ENCODE data around the gene CENPK.

DNA sequence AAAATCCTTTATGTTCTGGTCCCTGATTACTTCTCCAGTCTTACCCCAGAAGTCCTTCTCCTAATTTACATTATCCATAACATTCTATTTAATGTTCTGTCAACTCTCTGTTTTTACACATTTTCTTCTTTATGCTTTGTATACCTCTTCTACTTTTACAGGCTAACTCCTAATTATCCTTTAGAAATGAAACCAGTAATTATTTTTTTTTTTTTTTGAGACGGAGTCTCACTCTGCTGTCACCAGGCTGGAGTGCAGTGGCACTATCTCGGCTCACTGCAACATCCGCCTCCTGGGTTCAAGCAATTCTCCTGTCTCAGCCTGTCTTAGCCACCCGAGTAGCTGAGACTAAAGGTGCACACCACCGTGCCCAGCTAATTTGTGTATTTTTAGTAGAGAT lies 9.0 kb downstream of the CENPK start:
- TF ChIP-seq POLR2AphosphoS5 (IDR thresholded peaks at IDR 0.05; ENCODE audit: low read depth, low read length): no peak
- TF ChIP-seq, protein P1, sequence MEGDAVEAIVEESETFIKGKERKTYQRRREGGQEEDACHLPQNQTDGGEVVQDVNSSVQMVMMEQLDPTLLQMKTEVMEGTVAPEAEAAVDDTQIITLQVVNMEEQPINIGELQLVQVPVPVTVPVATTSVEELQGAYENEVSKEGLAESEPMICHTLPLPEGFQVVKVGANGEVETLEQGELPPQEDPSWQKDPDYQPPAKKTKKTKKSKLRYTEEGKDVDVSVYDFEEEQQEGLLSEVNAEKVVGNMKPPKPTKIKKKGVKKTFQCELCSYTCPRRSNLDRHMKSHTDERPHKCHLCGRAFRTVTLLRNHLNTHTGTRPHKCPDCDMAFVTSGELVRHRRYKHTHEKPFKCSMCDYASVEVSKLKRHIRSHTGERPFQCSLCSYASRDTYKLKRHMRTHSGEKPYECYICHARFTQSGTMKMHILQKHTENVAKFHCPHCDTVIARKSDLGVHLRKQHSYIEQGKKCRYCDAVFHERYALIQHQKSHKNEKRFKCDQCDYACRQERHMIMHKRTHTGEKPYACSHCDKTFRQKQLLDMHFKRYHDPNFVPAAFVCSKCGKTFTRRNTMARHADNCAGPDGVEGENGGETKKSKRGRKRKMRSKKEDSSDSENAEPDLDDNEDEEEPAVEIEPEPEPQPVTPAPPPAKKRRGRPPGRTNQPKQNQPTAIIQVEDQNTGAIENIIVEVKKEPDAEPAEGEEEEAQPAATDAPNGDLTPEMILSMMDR (IDR thresholded peaks at IDR 0.05): no peak
- TF ChIP-seq, protein P2, sequence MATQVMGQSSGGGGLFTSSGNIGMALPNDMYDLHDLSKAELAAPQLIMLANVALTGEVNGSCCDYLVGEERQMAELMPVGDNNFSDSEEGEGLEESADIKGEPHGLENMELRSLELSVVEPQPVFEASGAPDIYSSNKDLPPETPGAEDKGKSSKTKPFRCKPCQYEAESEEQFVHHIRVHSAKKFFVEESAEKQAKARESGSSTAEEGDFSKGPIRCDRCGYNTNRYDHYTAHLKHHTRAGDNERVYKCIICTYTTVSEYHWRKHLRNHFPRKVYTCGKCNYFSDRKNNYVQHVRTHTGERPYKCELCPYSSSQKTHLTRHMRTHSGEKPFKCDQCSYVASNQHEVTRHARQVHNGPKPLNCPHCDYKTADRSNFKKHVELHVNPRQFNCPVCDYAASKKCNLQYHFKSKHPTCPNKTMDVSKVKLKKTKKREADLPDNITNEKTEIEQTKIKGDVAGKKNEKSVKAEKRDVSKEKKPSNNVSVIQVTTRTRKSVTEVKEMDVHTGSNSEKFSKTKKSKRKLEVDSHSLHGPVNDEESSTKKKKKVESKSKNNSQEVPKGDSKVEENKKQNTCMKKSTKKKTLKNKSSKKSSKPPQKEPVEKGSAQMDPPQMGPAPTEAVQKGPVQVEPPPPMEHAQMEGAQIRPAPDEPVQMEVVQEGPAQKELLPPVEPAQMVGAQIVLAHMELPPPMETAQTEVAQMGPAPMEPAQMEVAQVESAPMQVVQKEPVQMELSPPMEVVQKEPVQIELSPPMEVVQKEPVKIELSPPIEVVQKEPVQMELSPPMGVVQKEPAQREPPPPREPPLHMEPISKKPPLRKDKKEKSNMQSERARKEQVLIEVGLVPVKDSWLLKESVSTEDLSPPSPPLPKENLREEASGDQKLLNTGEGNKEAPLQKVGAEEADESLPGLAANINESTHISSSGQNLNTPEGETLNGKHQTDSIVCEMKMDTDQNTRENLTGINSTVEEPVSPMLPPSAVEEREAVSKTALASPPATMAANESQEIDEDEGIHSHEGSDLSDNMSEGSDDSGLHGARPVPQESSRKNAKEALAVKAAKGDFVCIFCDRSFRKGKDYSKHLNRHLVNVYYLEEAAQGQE (IDR thresholded peaks at IDR 0.05; ENCODE audit: insufficient read depth in 1 of 2, low read depth in 2 of 2, low read length in 1 of 2): no peak
- TF ChIP-seq SIN3A (IDR thresholded peaks at IDR 0.05; ENCODE audit: borderline replicate concordance, insufficient read depth, low read depth, low read length): no peak
- no peak for TF ChIP-seq TCF7L2 (IDR thresholded peaks at IDR 0.05; ENCODE audit: low read depth, low read length)

All from Panc1 (cell line).